ENCODE results near the gene POLR3E.

DNA sequence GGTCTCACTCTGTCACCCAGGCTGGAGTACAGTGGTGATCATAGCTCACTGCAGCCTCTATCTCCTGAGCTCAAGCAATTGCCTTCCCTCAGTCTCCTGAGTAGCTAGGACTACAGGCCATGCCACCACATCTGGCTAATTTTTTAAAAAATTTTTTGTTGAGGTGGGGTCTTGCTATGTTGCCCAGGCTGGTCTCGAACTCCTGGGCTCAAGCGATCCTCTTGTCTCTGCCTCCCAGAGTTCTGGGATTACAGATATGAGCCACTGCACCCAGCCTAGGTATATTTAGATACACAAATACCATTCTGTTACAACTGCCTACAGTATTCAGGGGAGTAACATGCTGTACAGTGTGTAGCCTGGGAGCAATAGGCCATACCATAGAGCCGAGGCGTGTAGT is 14.3 kb downstream of the POLR3E start:
- TF ChIP-seq, protein P1, sequence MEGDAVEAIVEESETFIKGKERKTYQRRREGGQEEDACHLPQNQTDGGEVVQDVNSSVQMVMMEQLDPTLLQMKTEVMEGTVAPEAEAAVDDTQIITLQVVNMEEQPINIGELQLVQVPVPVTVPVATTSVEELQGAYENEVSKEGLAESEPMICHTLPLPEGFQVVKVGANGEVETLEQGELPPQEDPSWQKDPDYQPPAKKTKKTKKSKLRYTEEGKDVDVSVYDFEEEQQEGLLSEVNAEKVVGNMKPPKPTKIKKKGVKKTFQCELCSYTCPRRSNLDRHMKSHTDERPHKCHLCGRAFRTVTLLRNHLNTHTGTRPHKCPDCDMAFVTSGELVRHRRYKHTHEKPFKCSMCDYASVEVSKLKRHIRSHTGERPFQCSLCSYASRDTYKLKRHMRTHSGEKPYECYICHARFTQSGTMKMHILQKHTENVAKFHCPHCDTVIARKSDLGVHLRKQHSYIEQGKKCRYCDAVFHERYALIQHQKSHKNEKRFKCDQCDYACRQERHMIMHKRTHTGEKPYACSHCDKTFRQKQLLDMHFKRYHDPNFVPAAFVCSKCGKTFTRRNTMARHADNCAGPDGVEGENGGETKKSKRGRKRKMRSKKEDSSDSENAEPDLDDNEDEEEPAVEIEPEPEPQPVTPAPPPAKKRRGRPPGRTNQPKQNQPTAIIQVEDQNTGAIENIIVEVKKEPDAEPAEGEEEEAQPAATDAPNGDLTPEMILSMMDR (IDR thresholded peaks at IDR 0.05; ENCODE audit: insufficient read depth, low read depth, low read length), result no peak
- TF ChIP-seq EZH2 (IDR thresholded peaks at IDR 0.05; ENCODE audit: insufficient read depth, low read length), result no peak

Measured in astrocyte (in vitro differentiated cells and primary cell).